Smooth muscle cell (in vitro differentiated cells): ENCODE data around the gene KCNK18. TPM values are rescaled to one million over a fixed set of nuclear protein-coding genes. Genes with fewer than 3 reads are reported as not detected.

ENCODE experiments used
- DNase-seq: peaks from one replicate; lab custom pipeline; 2025; ENCODE audit not compliant: unreplicated experiment; lab: John Stamatoyannopoulos, UW
- H2AFZ ChIP-seq: fragments of 200-600 bp; sonication (generic); 2 replicates; pipeline ENCODE4 v1.6.0; 2016; ENCODE audit warnings: antibody characterized with exemption, low read depth, mild to moderate bottlenecking
- H3F3A ChIP-seq: fragments of 200-600 bp; sonication (generic); 2 replicates; pipeline ENCODE4 v1.6.0; 2017; ENCODE audit warnings: antibody characterized with exemption, low read depth
- H3K27ac ChIP-seq: fragments of 200-600 bp; sonication (generic); 2 replicates; pipeline ENCODE4 v1.5.1; 2016; ENCODE audit warnings: low read depth, mild to moderate bottlenecking
- H3K27me3 ChIP-seq: fragments of 200-600 bp; sonication (generic); 2 replicates; pipeline ENCODE4 v1.6.1; 2016; ENCODE audit warnings: low read depth, mild to moderate bottlenecking
- H3K36me3 ChIP-seq: fragments of 200-600 bp; sonication (generic); 2 replicates; pipeline ENCODE4 v1.5.1; 2016; ENCODE audit warnings: low read depth
- H3K4me1 ChIP-seq: fragments of 200-600 bp; sonication (generic); 2 replicates; pipeline ENCODE4 v1.5.1; 2016; ENCODE audit warnings: low read depth
- H3K4me2 ChIP-seq: fragments of 200-600 bp; sonication (generic); 2 replicates; pipeline ENCODE4 v1.6.0; 2016; ENCODE audit warnings: mild to moderate bottlenecking
- H3K4me3 ChIP-seq: fragments of 200-600 bp; sonication (generic); 2 replicates; pipeline ENCODE4 v1.5.1; 2016; ENCODE audit warnings: mild to moderate bottlenecking
- H3K79me2 ChIP-seq: fragments of 200-600 bp; sonication (generic); 2 replicates; pipeline ENCODE4 v1.6.0; 2016; ENCODE audit warnings: low read depth, mild to moderate bottlenecking
- H3K9ac ChIP-seq: fragments of 200-600 bp; sonication (generic); 2 replicates; pipeline ENCODE4 v1.6.0; 2016; ENCODE audit warnings: low read depth
- H3K9me3 ChIP-seq: fragments of 200-600 bp; sonication (generic); replicated peaks from 2 replicates; pipeline ENCODE4 v1.5.1; 2016; ENCODE audit warnings: low read depth
- H4K20me1 ChIP-seq: fragments of 200-600 bp; sonication (generic); 2 replicates; pipeline ENCODE4 v1.6.0; 2016; ENCODE audit warnings: low read depth
- WGBS: methylation state at CpG from one replicate; pipeline ENCODE4 v1.1.7; 2016; ENCODE audit warnings: low lambda C conversion rate; 5-methylcytosine and 5-hydroxymethylcytosine counted together
- polyA plus RNA-seq: library from polyadenylated mRNA; unstranded; fragments of >200 nt; fragmentation: Nextera tagmentation; extraction: Ambion mirVana; gene quantifications from 2 replicates; pipeline ENCODE4 v1.2.1, GENCODE V29; 2016
- total RNA-seq: library from RNA; depleted of rRNA; stranded (reverse); fragments of >200 nt; gene quantifications from 2 replicates; pipeline ENCODE4 v1.2.3, GENCODE V29; 2014
- TF ChIP-seq, protein P1 (sequence below): fragments of 200-600 bp; sonication (generic); IDR thresholded peaks from 2 replicates; pipeline ENCODE4 v1.5.1; 2017; ENCODE audit warnings: borderline replicate concordance, mild to moderate bottlenecking, antibody characterized with exemption; ENCODE audit not compliant: insufficient read depth, poor library complexity, severe bottlenecking

KCNK18 gene
- total and polyA plus RNA-seq, 2 experiments from 2014 or later = not detected

DNA sequence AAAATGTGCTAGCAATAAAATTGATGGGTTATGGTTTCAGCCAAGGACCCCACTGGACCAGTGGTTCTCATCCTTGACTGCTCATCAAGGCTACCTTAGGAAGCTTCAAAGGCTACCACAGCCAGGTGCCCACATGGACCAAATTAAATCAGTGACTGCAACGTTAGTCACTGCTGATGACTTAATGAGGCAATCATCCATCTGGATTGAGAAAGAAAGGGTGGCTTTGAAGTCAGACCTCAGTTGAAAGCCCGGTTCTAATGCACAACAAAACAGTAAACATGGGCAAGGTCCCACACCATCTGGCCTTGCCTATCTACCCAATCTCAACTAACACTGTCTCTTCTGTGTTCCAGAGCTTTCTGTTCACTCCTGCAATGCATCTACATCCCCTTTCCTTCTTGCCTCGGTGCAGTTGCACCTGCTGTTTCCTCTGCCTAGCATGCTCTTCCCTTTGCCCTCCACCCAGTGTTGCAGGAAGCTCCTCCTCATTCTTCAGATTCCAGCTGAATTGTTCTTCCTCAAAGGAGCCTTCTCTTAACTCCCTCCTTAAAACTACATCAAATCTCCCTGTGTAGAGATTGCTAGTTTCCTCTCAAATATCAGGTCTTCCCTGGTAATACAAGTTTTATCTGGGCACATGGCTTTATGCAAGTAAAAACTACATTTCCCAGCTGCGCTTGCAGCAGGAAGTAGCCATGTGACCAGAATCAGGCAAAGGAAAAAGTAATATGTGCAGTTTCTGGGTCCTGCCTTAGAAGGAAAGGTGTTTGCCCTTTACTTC lies 10.3 kb upstream of the KCNK18 start:
- H3K79me2 ChIP-seq = no peaks in the 10 kb centered on the region
- H3K4me1 ChIP-seq = no peaks in the 10 kb centered on the region
- H3K36me3 ChIP-seq = no peaks in the 10 kb centered on the region
- no peak for DNase-seq
- H3K9ac ChIP-seq = no peak overlapping the region
- H3K9me3 ChIP-seq = no peaks in the 10 kb centered on the region
- no peaks in the 10 kb centered on the region for H4K20me1 ChIP-seq
- no peak overlapping the region for H2AFZ ChIP-seq
- TF ChIP-seq, protein P1, sequence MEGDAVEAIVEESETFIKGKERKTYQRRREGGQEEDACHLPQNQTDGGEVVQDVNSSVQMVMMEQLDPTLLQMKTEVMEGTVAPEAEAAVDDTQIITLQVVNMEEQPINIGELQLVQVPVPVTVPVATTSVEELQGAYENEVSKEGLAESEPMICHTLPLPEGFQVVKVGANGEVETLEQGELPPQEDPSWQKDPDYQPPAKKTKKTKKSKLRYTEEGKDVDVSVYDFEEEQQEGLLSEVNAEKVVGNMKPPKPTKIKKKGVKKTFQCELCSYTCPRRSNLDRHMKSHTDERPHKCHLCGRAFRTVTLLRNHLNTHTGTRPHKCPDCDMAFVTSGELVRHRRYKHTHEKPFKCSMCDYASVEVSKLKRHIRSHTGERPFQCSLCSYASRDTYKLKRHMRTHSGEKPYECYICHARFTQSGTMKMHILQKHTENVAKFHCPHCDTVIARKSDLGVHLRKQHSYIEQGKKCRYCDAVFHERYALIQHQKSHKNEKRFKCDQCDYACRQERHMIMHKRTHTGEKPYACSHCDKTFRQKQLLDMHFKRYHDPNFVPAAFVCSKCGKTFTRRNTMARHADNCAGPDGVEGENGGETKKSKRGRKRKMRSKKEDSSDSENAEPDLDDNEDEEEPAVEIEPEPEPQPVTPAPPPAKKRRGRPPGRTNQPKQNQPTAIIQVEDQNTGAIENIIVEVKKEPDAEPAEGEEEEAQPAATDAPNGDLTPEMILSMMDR = no peak
- H3F3A ChIP-seq = no peaks in the 10 kb centered on the region
- WGBS = 52% methylated on average over 4 of the region's 4 CpGs
- H3K27ac ChIP-seq = no peak overlapping the region
- H3K4me2 ChIP-seq = no peak overlapping the region
- peaks cover 14% of the 10 kb centered on the region for H3K27me3 ChIP-seq
- no peak overlapping the region for H3K4me3 ChIP-seq

DNA sequence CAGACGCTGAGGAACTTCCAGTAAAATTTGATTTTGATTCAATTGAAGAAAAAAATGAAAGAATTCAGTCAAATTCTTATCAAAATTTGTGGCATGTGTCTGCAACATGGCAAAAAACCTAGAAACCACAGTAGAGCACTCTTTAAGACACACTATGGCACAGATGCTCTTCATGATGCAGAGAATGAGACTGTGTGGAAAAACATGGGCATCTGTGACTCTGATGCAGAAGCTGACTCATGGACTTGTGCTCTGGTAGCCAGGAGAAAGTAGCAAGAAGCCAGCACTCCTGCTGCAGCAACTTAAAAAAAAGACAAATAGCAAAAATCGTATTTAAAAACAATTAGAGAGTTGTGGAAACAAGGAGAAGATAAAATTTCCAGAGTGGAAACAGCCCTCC lies 8.9 kb upstream of the KCNK18 start:
- H3K27me3 ChIP-seq = peaks cover 7% of the 10 kb centered on the region
- TF ChIP-seq, protein P1 = no peak
- H3K9me3 ChIP-seq = no peaks in the 10 kb centered on the region
- H3K4me1 ChIP-seq = no peaks in the 10 kb centered on the region
- 76% methylated on average over 2 of the region's 2 CpGs for WGBS
- no peak overlapping the region for H3K4me3 ChIP-seq
- no peak overlapping the region for H2AFZ ChIP-seq
- H3K36me3 ChIP-seq = no peaks in the 10 kb centered on the region
- no peak for DNase-seq
- H3K4me2 ChIP-seq = no peak overlapping the region
- H3F3A ChIP-seq = no peaks in the 10 kb centered on the region
- no peaks in the 10 kb centered on the region for H3K79me2 ChIP-seq
- H4K20me1 ChIP-seq = no peaks in the 10 kb centered on the region
- no peak overlapping the region for H3K27ac ChIP-seq
- H3K9ac ChIP-seq = no peak overlapping the region

DNA sequence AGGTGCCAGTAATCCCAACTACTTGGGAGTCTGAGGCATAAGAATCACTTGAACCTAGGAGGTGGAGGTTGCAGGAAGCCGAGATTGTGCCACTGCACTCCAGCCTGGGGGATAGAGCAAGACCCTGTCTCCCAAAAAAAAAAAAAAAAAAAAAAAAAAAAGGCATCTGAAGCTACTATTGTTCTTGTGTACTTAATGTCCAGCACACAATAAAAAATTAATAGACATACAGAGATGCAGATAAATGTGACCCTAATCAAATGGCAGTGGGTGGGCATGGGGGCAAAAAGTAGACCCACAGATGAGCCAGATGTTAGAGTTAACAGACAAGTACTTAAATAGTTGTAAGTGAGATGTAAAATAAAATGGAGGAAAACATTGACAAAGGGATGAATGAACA lies 7.7 kb upstream of the KCNK18 start:
- H3K4me3 ChIP-seq = no peak overlapping the region
- no peak overlapping the region for H3K9ac ChIP-seq
- H3K27ac ChIP-seq = no peak overlapping the region
- no peaks in the 10 kb centered on the region for H4K20me1 ChIP-seq
- H3K79me2 ChIP-seq = no peaks in the 10 kb centered on the region
- no peaks in the 10 kb centered on the region for H3K36me3 ChIP-seq
- TF ChIP-seq, protein P1 = no peak
- H3K4me2 ChIP-seq = no peak overlapping the region
- no peaks in the 10 kb centered on the region for H3K9me3 ChIP-seq
- no peaks in the 10 kb centered on the region for H3K4me1 ChIP-seq
- H3K27me3 ChIP-seq = no peaks in the 10 kb centered on the region
- 71% methylated on average over 1 of the region's 1 CpG for WGBS
- no peaks in the 10 kb centered on the region for H3F3A ChIP-seq
- H2AFZ ChIP-seq = no peak overlapping the region
- no peak for DNase-seq

DNA sequence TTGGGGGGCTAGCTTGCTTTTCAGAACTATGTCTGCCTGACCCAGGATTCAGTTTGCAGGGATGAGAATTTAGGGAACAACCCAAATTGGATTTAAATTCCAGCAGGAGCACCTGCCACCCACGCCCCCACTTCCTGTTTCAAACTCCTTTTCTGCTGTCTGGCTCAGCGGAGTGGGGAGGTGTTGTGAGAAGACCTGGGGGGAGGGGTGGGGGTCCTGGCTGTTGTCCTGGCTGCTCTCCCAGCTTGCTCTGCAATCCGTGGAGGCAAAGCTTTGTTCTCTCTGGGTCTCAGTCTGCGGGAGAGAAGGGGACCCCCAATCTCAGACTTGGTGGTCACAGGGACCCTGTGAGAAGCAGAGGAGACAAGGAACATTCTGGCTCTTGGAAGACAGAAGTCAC lies 799 bp downstream of the KCNK18 start:
- no peak for DNase-seq
- Histone ChIP-seq H3K79me2 (no peaks in the 10 kb centered on the region), H3K36me3 (no peaks in the 10 kb centered on the region), H3K27me3 (no peaks in the 10 kb centered on the region), H3K4me3 (no peak overlapping the region), H3K4me2 (no peak overlapping the region), H3K27ac (no peak overlapping the region), H3K9me3 (no peaks in the 10 kb centered on the region), H2AFZ (no peak overlapping the region), H3K9ac (no peak overlapping the region), H3K4me1 (peaks cover 4% of the 10 kb centered on the region), H4K20me1 (no peaks in the 10 kb centered on the region), H3F3A (no peaks in the 10 kb centered on the region)
- 57% methylated on average over 4 of the region's 4 CpGs for WGBS
- TF ChIP-seq, protein P1 = no peak
